Ovary (tissue), 3 donors: Measurements from ENCODE around the gene CPXM1.

Experiments used
- EP300 ChIP-seq: sonication (generic); formaldehyde crosslinking; IDR thresholded peaks from one replicate; pipeline ENCODE4 v1.6.1; 2017; ENCODE audit warnings: antibody characterized with exemption
- TF ChIP-seq, protein P1 (sequence below), 3 donors: fragments of 450-650 bp in 2 of 3; fragments of 200-600 bp in 1 of 3; IDR thresholded peaks; one replicate each; pipeline versions ENCODE4 v1.5.1 to v1.8.0; 2016 to 2022; ENCODE audit warnings: antibody characterized with exemption in 3 of 3, mild to moderate bottlenecking in 1 of 3
- donor health status: DM: no; HTN: no; CAD: no.

DNA sequence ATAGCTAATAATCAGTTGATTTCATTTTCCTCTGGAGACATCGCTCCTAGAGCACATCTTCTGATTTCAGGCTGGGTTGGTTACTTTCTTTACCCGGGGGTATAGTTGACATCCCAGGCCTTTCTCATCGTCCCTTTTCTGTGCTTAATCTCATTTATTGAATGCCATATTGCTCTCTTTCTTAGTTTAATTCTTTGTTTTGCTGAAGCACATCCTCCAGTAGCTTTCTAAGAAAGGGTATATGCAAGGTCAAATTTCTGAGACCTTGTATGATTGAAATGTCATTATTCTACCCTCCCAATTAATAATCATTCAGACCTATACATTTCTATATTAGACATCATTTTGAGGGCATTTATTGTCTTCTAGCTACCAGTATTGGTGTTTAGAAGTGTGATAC lies 11.8 kb upstream of the CPXM1 start:
- TF ChIP-seq, protein P1, sequence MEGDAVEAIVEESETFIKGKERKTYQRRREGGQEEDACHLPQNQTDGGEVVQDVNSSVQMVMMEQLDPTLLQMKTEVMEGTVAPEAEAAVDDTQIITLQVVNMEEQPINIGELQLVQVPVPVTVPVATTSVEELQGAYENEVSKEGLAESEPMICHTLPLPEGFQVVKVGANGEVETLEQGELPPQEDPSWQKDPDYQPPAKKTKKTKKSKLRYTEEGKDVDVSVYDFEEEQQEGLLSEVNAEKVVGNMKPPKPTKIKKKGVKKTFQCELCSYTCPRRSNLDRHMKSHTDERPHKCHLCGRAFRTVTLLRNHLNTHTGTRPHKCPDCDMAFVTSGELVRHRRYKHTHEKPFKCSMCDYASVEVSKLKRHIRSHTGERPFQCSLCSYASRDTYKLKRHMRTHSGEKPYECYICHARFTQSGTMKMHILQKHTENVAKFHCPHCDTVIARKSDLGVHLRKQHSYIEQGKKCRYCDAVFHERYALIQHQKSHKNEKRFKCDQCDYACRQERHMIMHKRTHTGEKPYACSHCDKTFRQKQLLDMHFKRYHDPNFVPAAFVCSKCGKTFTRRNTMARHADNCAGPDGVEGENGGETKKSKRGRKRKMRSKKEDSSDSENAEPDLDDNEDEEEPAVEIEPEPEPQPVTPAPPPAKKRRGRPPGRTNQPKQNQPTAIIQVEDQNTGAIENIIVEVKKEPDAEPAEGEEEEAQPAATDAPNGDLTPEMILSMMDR (IDR thresholded peaks at IDR 0.05), result no peak
- no peak for TF ChIP-seq EP300
